Activated B cell treated with CpG ODN at 0.5 μM for 24 hours (primary cell): Measurements from ENCODE around the gene BTF3. TPM values are rescaled to one million over a fixed set of nuclear protein-coding genes. Genes with fewer than 3 reads are reported as not detected.
"Not testable (repeated sequence)": the region's sequence is repeated elsewhere in the genome, so short reads cannot be mapped to it uniquely, and the experiment has no call there.

ENCODE experiments used
- ATAC-seq: fragments of 200-7000 bp; cut with Tn5 transposase; one replicate; pipeline ENCODE4 v1.10.0; 2021; ENCODE audit warnings: low read depth, mild to moderate bottlenecking, moderate library complexity
- CTCF ChIA-PET: fragments of 350-600 bp; sonication (Branson Sonifier 250); formaldehyde crosslinking; loops from one replicate; lab custom pipeline; 2021; ENCODE audit warnings: antibody characterized with exemption; lab: Charles Lee
- POLR2A ChIA-PET: fragments of 350-600 bp; sonication (Branson Sonifier 250); formaldehyde crosslinking; loops from one replicate; lab custom pipeline; 2021; ENCODE audit warnings: antibody characterized with exemption; lab: Charles Lee
- DNase-seq: peaks from one replicate; pipeline ENCODE4 v3.0.0; 2022
- H3K27ac Mint-ChIP-seq: one replicate; pipeline ENCODE4 v1.8.0; 2020; ENCODE audit warnings: mixed read lengths
- H3K27me3 Mint-ChIP-seq: one replicate; pipeline ENCODE4 v1.8.0; 2021; ENCODE audit warnings: mixed read lengths
- H3K36me3 Mint-ChIP-seq: one replicate; pipeline ENCODE4 v1.8.0; 2021; ENCODE audit warnings: low read depth, mixed read lengths
- H3K4me1 Mint-ChIP-seq: one replicate; pipeline ENCODE4 v1.8.0; 2021; ENCODE audit warnings: mixed read lengths
- H3K4me3 Mint-ChIP-seq: one replicate; pipeline ENCODE4 v1.8.0; 2020; ENCODE audit warnings: mild to moderate bottlenecking, mixed read lengths
- H3K9me3 Mint-ChIP-seq: one replicate; pipeline ENCODE4 v1.8.0; 2020; ENCODE audit warnings: mixed read lengths
- CTCF ChIP-seq: fragments of 200-600 bp; IDR thresholded peaks from one replicate; pipeline ENCODE4 v1.8.0; 2022; ENCODE audit warnings: antibody characterized with exemption, mild to moderate bottlenecking
- intact Hi-C: fragments of 100-400 bp; cut with micrococcal nuclease; formaldehyde crosslinking; loops from one replicate; pipeline ENCODE4 v1.15.1; 2024
- total RNA-seq: library from RNA; stranded (reverse); gene quantifications from 2 replicates; pipeline ENCODE4 v1.2.3, GENCODE V29; 2022

BTF3 gene
- total RNA-seq, 1 donor from 2014 or later: 753 TPM

- Mint-ChIP-seq H3K9me3 (no peaks in the 10 kb centered on the region), H3K36me3 (no peaks in the 10 kb centered on the region), H3K27ac (no peak overlapping the region), H3K4me3 (no peak overlapping the region), H3K27me3 (peaks cover 25% of the 10 kb centered on the region), H3K4me1 (no peaks in the 10 kb centered on the region)
- ATAC-seq: no peak
- intact Hi-C loops: no loop called here
- CTCF ChIA-PET: no interaction called here
- DNase-seq: no peak
- no peak for TF ChIP-seq CTCF
- POLR2A ChIA-PET: interaction anchor here (1.1 kb wide), 1 partner anchor 12 kb away, joined by 4 read pairs; the partner anchor contains the start of gene BTF3
These were observed 11.9 kb upstream of the BTF3 start for GRCh38 chr5:73486119-73486899.

GRCh38 chr5:73487257-73487656 lies 11.0 kb upstream of the BTF3 start:
- intact Hi-C loops, H3K9me3 Mint-ChIP-seq, CTCF ChIA-PET, H3K36me3 Mint-ChIP-seq, H3K4me3 Mint-ChIP-seq, H3K27ac Mint-ChIP-seq, ATAC-seq, H3K4me1 Mint-ChIP-seq, DNase-seq: not testable (repeated sequence)
- POLR2A ChIA-PET: interaction anchor here (1.1 kb wide), 1 partner anchor 11 kb away, joined by 4 read pairs; the partner anchor contains the start of gene BTF3
- H3K27me3 Mint-ChIP-seq: peaks cover 25% of the 10 kb centered on the region

- H3K36me3 Mint-ChIP-seq: no peaks in the 10 kb centered on the region
- CTCF ChIA-PET: no interaction called here
- DNase-seq (no peak), ATAC-seq (no peak)
- intact Hi-C loops: no loop called here
- no peak for TF ChIP-seq CTCF
- H3K4me1 Mint-ChIP-seq: no peaks in the 10 kb centered on the region
- POLR2A ChIA-PET: no interaction called here
- no peak overlapping the region for H3K27ac Mint-ChIP-seq
- no peak overlapping the region for H3K4me3 Mint-ChIP-seq
- peaks cover 22% of the 10 kb centered on the region for H3K27me3 Mint-ChIP-seq
- H3K9me3 Mint-ChIP-seq: no peaks in the 10 kb centered on the region
These were observed 10.4 kb upstream of the BTF3 start for GRCh38 chr5:73487815-73488214.

GRCh38 chr5:73488806-73489205 lies 9.4 kb upstream of the BTF3 start:
- H3K27me3 Mint-ChIP-seq: peaks cover 22% of the 10 kb centered on the region
- ChIA-PET CTCF (no interaction called here), POLR2A (interaction anchor here (0.5 kb wide), 1 partner anchor 1855 kb away, joined by 3 read pairs; no protein-coding TSS in a partner anchor)
- intact Hi-C loops: no loop called here
- no peak overlapping the region for H3K27ac Mint-ChIP-seq
- DNase-seq: no peak
- no peaks in the 10 kb centered on the region for H3K4me1 Mint-ChIP-seq
- TF ChIP-seq CTCF: no peak
- H3K9me3 Mint-ChIP-seq: no peaks in the 10 kb centered on the region
- no peak for ATAC-seq
- no peaks in the 10 kb centered on the region for H3K36me3 Mint-ChIP-seq
- no peak overlapping the region for H3K4me3 Mint-ChIP-seq

GRCh38 chr5:73490088-73490487 lies 8.2 kb upstream of the BTF3 start:
- CTCF ChIA-PET: no interaction called here
- TF ChIP-seq CTCF: no peak

More at GRCh38 chr5:73490088-73490487, 8.2 kb upstream of the BTF3 start:
- POLR2A ChIA-PET: no interaction called here
- Mint-ChIP-seq H3K9me3 (no peaks in the 10 kb centered on the region), H3K27me3 (peaks cover 24% of the 10 kb centered on the region), H3K4me1 (no peaks in the 10 kb centered on the region), H3K36me3 (no peaks in the 10 kb centered on the region), H3K27ac (no peak overlapping the region), H3K4me3 (no peak overlapping the region)
- DNase-seq (no peak), ATAC-seq (no peak)
- intact Hi-C loops: loop anchor here (10.0 kb wide), 1 partner anchor 1155 kb away; the partner anchor contains the start of gene ENC1
